ENCODE results near the gene CALML5.

The CALML5 gene

GRCh38 chr10:5462841-5463293 is 36.5 kb downstream of the CALML5 start:
- DNase-seq (ENCODE audit: low spot score), result no peak

GRCh38 chr10:5461914-5462840 is 37.2 kb downstream of the CALML5 start:
- no peak for DNase-seq (ENCODE audit: low spot score)

DNA sequence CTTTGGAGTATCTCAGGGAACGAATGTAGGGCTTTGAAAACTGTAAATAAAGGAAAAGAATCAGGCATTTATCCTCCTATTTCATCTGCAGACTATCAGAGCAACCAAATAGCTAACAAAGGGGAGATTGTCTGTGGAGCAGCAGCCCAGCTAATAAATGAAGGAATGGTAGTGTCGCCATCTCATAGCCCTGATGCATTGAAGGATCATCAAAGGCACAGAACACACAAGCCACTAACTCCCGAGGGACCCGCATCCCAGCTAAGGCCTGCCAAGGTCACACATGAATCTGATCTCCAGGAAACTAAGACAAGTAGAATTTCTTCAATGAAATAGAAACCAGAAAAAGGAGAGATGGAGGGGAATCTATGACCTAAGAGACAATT is 38.2 kb downstream of the CALML5 start:
- DNase-seq (ENCODE audit: low spot score), result peak; percentile 55

DNA sequence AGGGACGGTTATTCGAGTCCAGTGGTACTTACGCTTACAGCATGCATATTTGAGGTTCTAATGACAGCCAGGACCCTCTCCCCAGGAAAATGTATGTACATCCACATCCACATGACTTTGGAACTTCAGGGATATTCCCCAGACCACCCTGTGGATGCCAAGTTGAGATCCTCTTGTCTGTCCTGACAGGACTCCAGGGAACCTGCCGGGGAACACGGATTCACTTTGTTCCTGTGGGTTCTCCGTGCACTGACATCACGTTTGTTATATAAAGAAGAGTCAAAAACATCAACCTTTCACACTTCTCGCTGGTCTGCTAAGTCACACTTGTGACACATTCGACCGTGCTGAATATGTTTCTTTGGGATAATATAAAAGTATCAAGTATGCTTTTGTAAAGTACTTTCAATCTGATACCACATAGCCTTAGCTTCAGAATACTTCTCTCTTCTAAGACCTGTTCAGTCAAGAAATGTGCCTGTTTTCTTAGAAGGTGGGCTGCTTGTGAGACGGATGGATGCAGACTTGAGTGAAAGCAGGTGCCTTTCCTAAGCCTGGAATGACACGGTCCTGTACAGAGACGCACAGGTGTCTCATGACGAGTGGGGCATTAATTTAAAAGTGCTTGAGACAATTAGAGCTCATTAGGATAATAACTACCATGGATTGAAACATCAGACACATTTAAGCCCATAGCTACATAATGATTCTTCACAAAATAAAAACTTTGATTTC is 38.7 kb downstream of the CALML5 start:
- DNase-seq (ENCODE audit: low spot score), result no peak

- DNase-seq (ENCODE audit: low spot score), result no peak
Observed at GRCh38 chr10:5458949-5459747, 40.2 kb downstream of the CALML5 start.

DNA sequence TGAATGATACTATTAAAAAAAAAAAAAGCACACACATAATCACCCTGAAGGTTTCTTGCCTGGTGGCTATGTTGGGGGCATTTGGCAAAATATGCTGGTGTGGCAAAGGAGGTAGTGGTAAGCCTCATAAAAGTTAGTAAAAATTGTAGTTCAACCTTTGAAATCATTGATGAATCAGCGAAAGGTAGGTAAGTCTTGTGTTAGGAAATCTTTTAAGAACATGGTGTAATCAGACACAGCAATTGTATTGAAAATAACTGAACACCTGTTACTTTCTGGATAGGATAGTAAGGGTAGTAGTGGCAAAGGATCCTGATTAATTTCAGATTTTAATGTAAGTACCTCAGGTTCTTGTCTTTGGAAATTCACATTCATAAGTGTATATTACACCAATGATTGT is 40.9 kb downstream of the CALML5 start:
- no peak for DNase-seq (ENCODE audit: low spot score)

DNA sequence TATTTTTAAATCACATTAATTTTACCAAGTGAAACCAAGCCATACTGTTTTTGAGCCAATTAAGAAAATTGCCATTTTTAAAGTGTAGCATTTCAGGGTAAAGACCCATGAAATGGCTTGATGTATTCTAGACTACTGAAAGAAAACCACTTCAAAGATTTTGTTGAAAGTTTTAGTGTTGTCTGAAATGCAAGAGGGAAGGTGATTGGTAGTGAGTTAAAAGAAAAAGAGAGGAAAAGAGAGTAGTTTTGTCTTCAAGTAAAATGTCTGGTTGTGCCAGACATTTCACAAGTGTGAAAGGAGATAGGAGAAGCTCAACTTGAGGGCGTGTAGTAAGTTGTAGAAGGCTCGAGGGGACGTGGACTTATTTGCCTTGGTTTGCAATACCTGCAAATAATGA is 41.6 kb downstream of the CALML5 start:
- no peak for DNase-seq (ENCODE audit: low spot score)

DNA sequence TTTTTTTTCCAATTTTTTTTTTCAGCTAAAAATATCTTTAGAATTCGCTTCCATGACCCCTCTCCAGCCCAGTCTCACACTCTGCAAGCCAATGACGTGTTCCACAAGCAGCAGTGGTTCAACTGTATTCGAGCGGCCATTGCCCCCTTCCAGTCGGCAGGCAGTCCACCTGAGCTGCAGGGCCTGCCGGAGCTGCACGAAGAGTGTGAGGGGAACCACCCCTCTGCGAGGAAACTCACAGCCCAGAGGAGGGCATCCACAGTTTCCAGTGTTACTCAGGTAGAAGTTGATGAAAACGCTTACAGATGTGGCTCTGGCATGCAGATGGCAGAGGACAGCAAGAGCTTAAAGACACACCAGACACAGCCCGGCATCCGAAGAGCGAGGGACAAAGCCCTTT is 42.8 kb downstream of the CALML5 start:
- DNase-seq (ENCODE audit: low spot score), result no peak

- DNase-seq (ENCODE audit: low spot score), result no peak
Observed at GRCh38 chr10:5453749-5454489, 45.5 kb downstream of the CALML5 start.

- no peak for DNase-seq (ENCODE audit: low spot score)
Observed at GRCh38 chr10:5450605-5451384, 48.6 kb downstream of the CALML5 start.

GRCh38 chr10:5449823-5450222 is 49.5 kb downstream of the CALML5 start:
- no peak for DNase-seq (ENCODE audit: low spot score)

GRCh38 chr10:5449227-5449626 is 50.1 kb downstream of the CALML5 start:
- DNase-seq (ENCODE audit: low spot score), result no peak
